ENCODE measurements around the gene ELK3.

Gene ELK3

DNA sequence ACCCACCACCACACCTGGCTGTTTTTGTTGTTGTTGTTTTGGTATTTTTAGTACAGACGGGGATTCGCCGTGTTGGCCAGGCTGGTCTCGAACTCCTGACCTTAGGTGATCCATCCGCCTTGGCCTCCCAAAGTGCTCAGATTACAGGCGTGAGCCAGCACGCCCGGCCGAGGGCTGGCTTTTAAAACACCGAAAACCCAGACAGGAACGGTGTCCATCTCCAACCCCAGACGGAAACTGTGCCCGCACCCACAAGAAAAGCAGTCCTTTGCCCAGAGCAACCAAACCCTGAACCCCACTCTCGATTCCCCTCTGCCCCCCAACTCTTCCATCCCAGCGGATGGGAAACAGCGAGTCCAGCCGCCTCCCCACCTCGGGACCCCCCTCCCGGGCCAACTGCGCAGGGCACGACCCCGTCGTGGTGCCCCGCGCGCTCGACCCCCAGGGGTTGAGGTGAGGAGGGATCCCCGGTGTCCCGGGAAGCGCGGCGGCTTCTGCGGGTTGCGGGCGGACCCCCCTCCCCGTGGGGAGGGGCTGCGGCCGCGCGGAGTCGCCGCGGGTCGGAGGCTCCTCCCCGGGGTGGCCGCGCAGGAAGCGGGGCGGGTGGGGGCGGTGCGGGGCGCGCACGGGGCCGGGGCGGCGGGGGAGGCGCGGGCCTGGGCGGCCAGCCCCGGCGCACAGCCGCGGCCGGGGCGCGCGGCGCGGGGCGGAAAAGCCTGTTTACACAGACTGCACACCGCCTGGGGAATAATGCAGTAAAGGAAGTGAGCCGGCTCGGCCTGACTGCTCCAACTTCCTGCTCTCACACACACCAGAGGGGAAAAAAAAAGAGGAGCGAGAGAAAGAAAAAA is at the start of gene ELK3:
ELK3 (plus strand) TSS at position 651 of the 851 bp plus-strand sequence.
- no peaks in the 10 kb centered on the region for H3K9me3 ChIP-seq (ENCODE audit: control insufficient read depth, low read depth, low read length)
- peak within 1 kb of the TSS; percentile 46 for H3K9ac ChIP-seq (ENCODE audit: low read length)
- H3K4me3 ChIP-seq (ENCODE audit: low read length) = peak within 1 kb of the TSS; percentile 86
- peaks cover 29% of the 10 kb centered on the region for H3K27me3 ChIP-seq (ENCODE audit: control insufficient read depth, insufficient read depth, low read length)
- no peaks in the 10 kb centered on the region for H3K36me3 ChIP-seq (ENCODE audit: control insufficient read depth, low read depth, low read length)
- no peak within 1 kb of the TSS for H3K27ac ChIP-seq (ENCODE audit: low read length)
- H3K4me1 ChIP-seq (ENCODE audit: control insufficient read depth, low read depth, low read length) = peaks cover 5% of the 10 kb centered on the region

- Histone ChIP-seq H3K27me3 (ENCODE audit: control insufficient read depth, insufficient read depth, low read length) (no peaks in the 10 kb centered on the region), H3K4me1 (ENCODE audit: control insufficient read depth, low read depth, low read length) (no peaks in the 10 kb centered on the region), H3K9me3 (ENCODE audit: control insufficient read depth, low read depth, low read length) (no peaks in the 10 kb centered on the region), H3K36me3 (ENCODE audit: control insufficient read depth, low read depth, low read length) (no peaks in the 10 kb centered on the region), H3K27ac (ENCODE audit: low read length) (no peak overlapping the region), H3K9ac (ENCODE audit: low read length) (no peak overlapping the region), H3K4me3 (ENCODE audit: low read length) (no peak overlapping the region)
Measured at GRCh38 chr12:96146747-96147146, 47.4 kb upstream of the ELK3 start.

- H3K27ac ChIP-seq (ENCODE audit: low read length) = no peak overlapping the region
- H3K9ac ChIP-seq (ENCODE audit: low read length) = no peak overlapping the region
- no peaks in the 10 kb centered on the region for H3K27me3 ChIP-seq (ENCODE audit: control insufficient read depth, insufficient read depth, low read length)
Measured at GRCh38 chr12:96150442-96150841, 43.7 kb upstream of the ELK3 start.

GRCh38 chr12:96152164-96152563 is 42.0 kb upstream of the ELK3 start:
- no peak overlapping the region for H3K4me3 ChIP-seq (ENCODE audit: low read length)
- H3K9me3 ChIP-seq (ENCODE audit: control insufficient read depth, low read depth, low read length) = no peaks in the 10 kb centered on the region
- no peaks in the 10 kb centered on the region for H3K36me3 ChIP-seq (ENCODE audit: control insufficient read depth, low read depth, low read length)
- H3K27ac ChIP-seq (ENCODE audit: low read length) = no peak overlapping the region
- H3K9ac ChIP-seq (ENCODE audit: low read length) = no peak overlapping the region
- H3K4me1 ChIP-seq (ENCODE audit: control insufficient read depth, low read depth, low read length) = no peaks in the 10 kb centered on the region
- no peaks in the 10 kb centered on the region for H3K27me3 ChIP-seq (ENCODE audit: control insufficient read depth, insufficient read depth, low read length)

More at GRCh38 chr12:96150442-96150841, 43.7 kb upstream of the ELK3 start:
- Histone ChIP-seq H3K4me3 (ENCODE audit: low read length) (no peak overlapping the region), H3K4me1 (ENCODE audit: control insufficient read depth, low read depth, low read length) (no peaks in the 10 kb centered on the region), H3K9me3 (ENCODE audit: control insufficient read depth, low read depth, low read length) (no peaks in the 10 kb centered on the region), H3K36me3 (ENCODE audit: control insufficient read depth, low read depth, low read length) (no peaks in the 10 kb centered on the region)

DNA sequence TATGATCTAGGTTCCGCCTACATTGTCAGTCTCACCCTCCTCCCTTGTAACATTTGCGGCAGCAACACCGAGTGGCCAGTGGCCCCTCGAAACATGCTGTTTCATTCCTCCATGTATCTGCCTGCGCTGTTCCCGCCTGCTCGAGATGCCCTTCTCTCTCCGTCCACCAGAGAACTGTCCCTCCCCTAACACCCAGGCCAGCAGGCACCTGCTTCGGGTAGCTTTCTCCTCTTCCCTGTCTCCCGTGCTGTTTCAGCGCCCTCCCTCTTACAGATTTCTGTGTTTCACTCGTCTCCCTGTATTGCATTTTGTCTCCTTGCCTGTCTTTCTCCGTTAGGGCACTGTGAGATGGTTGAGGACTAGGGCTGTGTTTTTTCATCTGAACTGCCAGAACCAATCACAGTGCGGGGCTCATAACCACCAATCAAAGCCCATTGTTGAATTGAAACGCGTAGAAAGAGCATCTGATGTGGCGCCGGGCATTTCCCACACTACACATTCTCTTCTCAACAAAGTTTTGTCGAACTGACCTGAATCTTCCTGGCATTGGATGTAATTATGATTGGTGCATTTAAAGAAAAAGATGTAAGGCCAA is 40.9 kb upstream of the ELK3 start:
- H3K27ac ChIP-seq (ENCODE audit: low read length) = no peak overlapping the region
- H3K27me3 ChIP-seq (ENCODE audit: control insufficient read depth, insufficient read depth, low read length) = no peaks in the 10 kb centered on the region
- H3K4me1 ChIP-seq (ENCODE audit: control insufficient read depth, low read depth, low read length) = no peaks in the 10 kb centered on the region
- H3K9ac ChIP-seq (ENCODE audit: low read length) = no peak overlapping the region
- H3K9me3 ChIP-seq (ENCODE audit: control insufficient read depth, low read depth, low read length) = no peaks in the 10 kb centered on the region
- no peak overlapping the region for H3K4me3 ChIP-seq (ENCODE audit: low read length)
- no peaks in the 10 kb centered on the region for H3K36me3 ChIP-seq (ENCODE audit: control insufficient read depth, low read depth, low read length)

DNA sequence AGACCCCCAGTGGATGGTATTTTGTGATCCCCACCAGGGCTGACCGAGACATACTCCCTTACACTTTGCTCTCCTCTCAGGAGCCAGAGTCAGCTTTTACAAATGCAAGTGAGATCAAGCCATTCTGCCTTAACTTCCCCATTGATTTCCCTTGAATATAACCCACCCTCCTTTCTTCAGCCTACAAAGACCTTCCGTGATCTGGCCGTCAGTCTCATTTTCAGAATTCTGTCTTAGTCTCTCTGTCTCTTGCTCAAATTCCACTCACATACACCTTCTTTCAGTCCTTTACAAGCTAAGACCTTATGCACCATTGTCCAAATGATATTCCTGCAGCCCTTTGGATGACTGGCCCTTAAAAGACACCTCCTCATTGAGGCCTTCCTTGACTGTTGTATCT is 39.0 kb upstream of the ELK3 start:
- no peaks in the 10 kb centered on the region for H3K36me3 ChIP-seq (ENCODE audit: control insufficient read depth, low read depth, low read length)
- no peak overlapping the region for H3K4me3 ChIP-seq (ENCODE audit: low read length)
- no peaks in the 10 kb centered on the region for H3K4me1 ChIP-seq (ENCODE audit: control insufficient read depth, low read depth, low read length)
- H3K9me3 ChIP-seq (ENCODE audit: control insufficient read depth, low read depth, low read length) = no peaks in the 10 kb centered on the region
- H3K27ac ChIP-seq (ENCODE audit: low read length) = no peak overlapping the region
- H3K27me3 ChIP-seq (ENCODE audit: control insufficient read depth, insufficient read depth, low read length) = no peaks in the 10 kb centered on the region
- no peak overlapping the region for H3K9ac ChIP-seq (ENCODE audit: low read length)

DNA sequence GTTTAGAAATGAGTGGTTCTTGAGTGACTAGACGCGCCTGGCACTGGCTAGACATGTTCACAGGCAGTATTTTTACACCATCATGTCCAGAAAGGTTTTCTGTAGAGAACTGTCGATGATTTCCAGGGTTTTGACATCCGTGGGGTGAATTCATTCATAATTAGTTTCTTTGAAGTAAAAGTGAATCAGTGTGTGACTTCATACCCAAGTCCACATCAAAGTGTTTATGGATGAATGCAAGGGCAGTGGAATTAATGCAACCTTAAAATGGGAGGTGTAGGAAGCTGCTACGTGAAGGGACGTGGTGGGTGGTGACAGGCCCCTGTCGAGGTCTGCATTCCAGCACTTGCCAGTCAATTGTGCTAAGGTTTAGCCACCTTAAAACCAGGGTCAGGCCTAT is 38.4 kb upstream of the ELK3 start:
- H3K36me3 ChIP-seq (ENCODE audit: control insufficient read depth, low read depth, low read length) = no peaks in the 10 kb centered on the region
- no peak overlapping the region for H3K4me3 ChIP-seq (ENCODE audit: low read length)
- H3K9me3 ChIP-seq (ENCODE audit: control insufficient read depth, low read depth, low read length) = no peaks in the 10 kb centered on the region
- H3K27me3 ChIP-seq (ENCODE audit: control insufficient read depth, insufficient read depth, low read length) = no peaks in the 10 kb centered on the region
- H3K9ac ChIP-seq (ENCODE audit: low read length) = no peak overlapping the region
- H3K27ac ChIP-seq (ENCODE audit: low read length) = no peak overlapping the region
- no peaks in the 10 kb centered on the region for H3K4me1 ChIP-seq (ENCODE audit: control insufficient read depth, low read depth, low read length)

DNA sequence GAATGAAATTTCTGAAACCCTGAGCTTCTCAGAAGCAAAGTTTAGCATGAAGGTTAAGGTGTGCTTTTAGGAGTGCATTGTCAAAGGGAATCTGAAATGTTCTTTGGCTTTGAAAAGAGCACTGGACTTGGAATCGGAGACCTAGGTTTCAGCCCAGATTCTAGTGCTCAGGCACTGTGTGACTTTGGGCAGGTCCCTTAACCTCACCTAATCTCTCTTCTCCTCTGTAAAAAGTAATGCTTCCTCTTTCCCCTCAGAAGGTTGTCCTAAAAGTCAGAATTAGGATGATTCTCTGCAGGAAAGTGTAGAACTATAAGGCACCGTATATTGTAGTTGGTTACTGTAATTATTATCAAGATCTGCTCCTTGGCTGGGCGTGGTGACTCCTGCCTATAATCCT is 38.0 kb upstream of the ELK3 start:
- H3K27ac ChIP-seq (ENCODE audit: low read length) = no peak overlapping the region
- H3K36me3 ChIP-seq (ENCODE audit: control insufficient read depth, low read depth, low read length) = no peaks in the 10 kb centered on the region
- H3K4me3 ChIP-seq (ENCODE audit: low read length) = no peak overlapping the region
- H3K4me1 ChIP-seq (ENCODE audit: control insufficient read depth, low read depth, low read length) = no peaks in the 10 kb centered on the region
- no peaks in the 10 kb centered on the region for H3K9me3 ChIP-seq (ENCODE audit: control insufficient read depth, low read depth, low read length)
- H3K9ac ChIP-seq (ENCODE audit: low read length) = no peak overlapping the region
- no peaks in the 10 kb centered on the region for H3K27me3 ChIP-seq (ENCODE audit: control insufficient read depth, insufficient read depth, low read length)

- Histone ChIP-seq H3K27me3 (ENCODE audit: control insufficient read depth, insufficient read depth, low read length) (no peaks in the 10 kb centered on the region), H3K36me3 (ENCODE audit: control insufficient read depth, low read depth, low read length) (no peaks in the 10 kb centered on the region), H3K9me3 (ENCODE audit: control insufficient read depth, low read depth, low read length) (no peaks in the 10 kb centered on the region), H3K4me3 (ENCODE audit: low read length) (no peak overlapping the region), H3K9ac (ENCODE audit: low read length) (no peak overlapping the region), H3K27ac (ENCODE audit: low read length) (no peak overlapping the region), H3K4me1 (ENCODE audit: control insufficient read depth, low read depth, low read length) (no peaks in the 10 kb centered on the region)
Measured at GRCh38 chr12:96157427-96157826, 36.7 kb upstream of the ELK3 start.

- H3K4me1 ChIP-seq (ENCODE audit: control insufficient read depth, low read depth, low read length) = no peaks in the 10 kb centered on the region
- H3K9ac ChIP-seq (ENCODE audit: low read length) = no peak overlapping the region
- no peaks in the 10 kb centered on the region for H3K36me3 ChIP-seq (ENCODE audit: control insufficient read depth, low read depth, low read length)
- H3K9me3 ChIP-seq (ENCODE audit: control insufficient read depth, low read depth, low read length) = no peaks in the 10 kb centered on the region
- no peak overlapping the region for H3K4me3 ChIP-seq (ENCODE audit: low read length)
- no peak overlapping the region for H3K27ac ChIP-seq (ENCODE audit: low read length)
- H3K27me3 ChIP-seq (ENCODE audit: control insufficient read depth, insufficient read depth, low read length) = no peaks in the 10 kb centered on the region
Measured at GRCh38 chr12:96164951-96165811, 29.0 kb upstream of the ELK3 start.

DNA sequence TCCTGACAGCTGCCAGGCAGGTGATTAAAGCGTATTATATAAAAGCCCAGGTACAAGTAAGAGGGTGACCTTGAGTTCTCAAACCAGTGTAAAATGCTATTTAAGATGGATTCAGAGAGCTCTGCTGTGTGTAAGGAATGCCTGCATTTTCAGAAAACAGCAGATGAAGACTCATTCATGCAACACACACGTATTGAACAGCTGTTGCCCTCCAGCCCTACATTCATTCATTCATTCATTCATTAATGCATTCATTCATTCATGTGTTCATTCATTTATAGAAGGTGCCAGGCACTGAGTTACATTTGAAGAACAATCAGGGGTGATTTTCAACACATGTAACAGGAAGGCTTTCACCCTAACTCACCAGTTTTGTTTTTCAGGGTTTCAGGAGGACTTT is 27.4 kb upstream of the ELK3 start:
- Histone ChIP-seq H3K9me3 (ENCODE audit: control insufficient read depth, low read depth, low read length) (no peaks in the 10 kb centered on the region), H3K27ac (ENCODE audit: low read length) (no peak overlapping the region), H3K4me3 (ENCODE audit: low read length) (no peak overlapping the region), H3K27me3 (ENCODE audit: control insufficient read depth, insufficient read depth, low read length) (no peaks in the 10 kb centered on the region), H3K4me1 (ENCODE audit: control insufficient read depth, low read depth, low read length) (no peaks in the 10 kb centered on the region), H3K9ac (ENCODE audit: low read length) (no peak overlapping the region), H3K36me3 (ENCODE audit: control insufficient read depth, low read depth, low read length) (no peaks in the 10 kb centered on the region)
